SU-DHL-6 (cell line): ENCODE data around the gene ABCG4.

Source experiments
- EZH2phosphoT487 ChIP-seq: fragments of 200-600 bp; sonication (generic), shearing (Covaris generic); conservative IDR thresholded peaks from 2 replicates; pipeline ENCODE4 v1.6.1; 2018; ENCODE audit warnings: mild to moderate bottlenecking, antibody characterized with exemption, low read length, moderate library complexity, mixed read lengths
- TF ChIP-seq, protein P1 (sequence below): fragments of 200-600 bp; sonication (generic); IDR thresholded peaks from one replicate; pipeline ENCODE4 v1.5.1; 2017; ENCODE audit warnings: antibody characterized with exemption, mild to moderate bottlenecking, low read length, moderate library complexity; ENCODE audit not compliant: insufficient read depth, poor library complexity, severe bottlenecking

DNA sequence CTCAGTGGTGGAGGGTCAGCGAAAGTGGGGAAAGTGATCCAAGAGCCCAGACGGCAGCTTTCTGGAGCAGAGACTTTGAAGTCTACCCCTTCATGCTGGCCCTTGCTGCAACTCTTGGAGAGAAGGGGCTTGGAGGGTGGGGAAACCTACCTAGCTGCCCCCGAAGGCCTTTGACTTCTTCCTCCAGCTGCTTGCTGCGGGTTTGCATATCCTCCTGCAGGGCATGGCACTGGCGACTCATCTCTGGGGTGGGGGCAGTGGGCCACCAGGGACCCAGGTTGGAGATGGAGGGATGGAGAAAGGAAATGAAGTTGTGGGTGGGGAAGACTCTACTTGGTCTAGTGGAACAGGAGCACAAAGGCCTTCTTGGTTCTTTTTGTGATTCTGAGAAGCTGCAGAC lies 44.1 kb downstream of the ABCG4 start:
- TF ChIP-seq, protein P1, sequence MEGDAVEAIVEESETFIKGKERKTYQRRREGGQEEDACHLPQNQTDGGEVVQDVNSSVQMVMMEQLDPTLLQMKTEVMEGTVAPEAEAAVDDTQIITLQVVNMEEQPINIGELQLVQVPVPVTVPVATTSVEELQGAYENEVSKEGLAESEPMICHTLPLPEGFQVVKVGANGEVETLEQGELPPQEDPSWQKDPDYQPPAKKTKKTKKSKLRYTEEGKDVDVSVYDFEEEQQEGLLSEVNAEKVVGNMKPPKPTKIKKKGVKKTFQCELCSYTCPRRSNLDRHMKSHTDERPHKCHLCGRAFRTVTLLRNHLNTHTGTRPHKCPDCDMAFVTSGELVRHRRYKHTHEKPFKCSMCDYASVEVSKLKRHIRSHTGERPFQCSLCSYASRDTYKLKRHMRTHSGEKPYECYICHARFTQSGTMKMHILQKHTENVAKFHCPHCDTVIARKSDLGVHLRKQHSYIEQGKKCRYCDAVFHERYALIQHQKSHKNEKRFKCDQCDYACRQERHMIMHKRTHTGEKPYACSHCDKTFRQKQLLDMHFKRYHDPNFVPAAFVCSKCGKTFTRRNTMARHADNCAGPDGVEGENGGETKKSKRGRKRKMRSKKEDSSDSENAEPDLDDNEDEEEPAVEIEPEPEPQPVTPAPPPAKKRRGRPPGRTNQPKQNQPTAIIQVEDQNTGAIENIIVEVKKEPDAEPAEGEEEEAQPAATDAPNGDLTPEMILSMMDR: no peak
- TF ChIP-seq EZH2phosphoT487: no peak
